ENCODE measurements around the gene LRMDA. TPM values are rescaled to one million over a fixed set of nuclear protein-coding genes. Genes with fewer than 3 reads are reported as not detected.

The LRMDA gene
- total RNA-seq, 4 donors from 2014 or later: 1.4 to 23.1 (median 3.6) TPM

DNA sequence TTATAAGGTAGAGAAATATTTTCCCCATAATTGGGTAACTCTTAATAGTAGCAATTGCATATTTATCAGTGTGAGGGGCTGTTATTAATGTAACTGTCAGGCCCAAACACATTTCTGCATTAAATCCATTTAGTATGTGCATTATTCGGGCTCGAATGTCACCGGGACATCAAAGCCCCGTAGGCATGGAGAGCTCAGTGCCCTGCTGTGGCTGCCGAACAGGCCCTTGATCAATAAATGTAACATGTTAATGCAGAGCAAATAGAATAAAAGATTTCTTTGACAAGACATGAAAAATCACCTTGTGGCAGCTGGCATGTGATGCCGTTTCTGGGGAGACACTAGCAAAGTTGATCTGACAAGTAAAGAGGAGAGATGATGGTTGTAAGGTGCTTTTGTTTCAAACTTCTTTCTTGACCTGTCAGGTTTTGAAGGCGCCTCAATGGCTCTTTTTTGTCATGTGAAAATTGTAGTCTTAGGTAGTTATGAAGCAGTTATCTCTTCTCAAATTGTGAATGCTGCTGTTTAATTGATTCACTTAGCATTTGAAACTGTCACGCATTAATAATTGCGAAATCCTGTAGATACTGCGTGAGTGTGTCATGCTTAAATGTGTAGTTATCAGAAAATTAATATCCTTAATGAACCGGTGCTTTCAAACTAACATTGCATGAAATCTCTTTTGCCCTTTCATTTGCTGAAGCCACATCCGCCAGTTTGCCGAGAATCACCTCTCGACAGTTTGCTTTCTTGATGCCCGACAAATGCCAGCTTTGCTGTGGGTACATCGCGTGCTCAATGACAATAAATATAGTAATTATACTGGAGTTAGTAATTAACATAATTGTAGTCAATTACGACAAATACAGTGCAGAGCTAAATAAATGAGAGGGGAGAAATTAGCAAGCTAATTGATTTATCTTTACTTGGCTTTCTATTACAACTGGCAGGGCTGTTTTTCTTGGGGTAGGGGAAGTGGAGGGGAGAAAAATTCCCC, 19.5 kb downstream of the LRMDA start:
- H3K27ac ChIP-seq: no peak overlapping the region
- no peaks in the 10 kb centered on the region for H3K9me3 ChIP-seq
- no peaks in the 10 kb centered on the region for H3K4me1 ChIP-seq
- DNase-seq: no peak
- TF ChIP-seq, protein P1, sequence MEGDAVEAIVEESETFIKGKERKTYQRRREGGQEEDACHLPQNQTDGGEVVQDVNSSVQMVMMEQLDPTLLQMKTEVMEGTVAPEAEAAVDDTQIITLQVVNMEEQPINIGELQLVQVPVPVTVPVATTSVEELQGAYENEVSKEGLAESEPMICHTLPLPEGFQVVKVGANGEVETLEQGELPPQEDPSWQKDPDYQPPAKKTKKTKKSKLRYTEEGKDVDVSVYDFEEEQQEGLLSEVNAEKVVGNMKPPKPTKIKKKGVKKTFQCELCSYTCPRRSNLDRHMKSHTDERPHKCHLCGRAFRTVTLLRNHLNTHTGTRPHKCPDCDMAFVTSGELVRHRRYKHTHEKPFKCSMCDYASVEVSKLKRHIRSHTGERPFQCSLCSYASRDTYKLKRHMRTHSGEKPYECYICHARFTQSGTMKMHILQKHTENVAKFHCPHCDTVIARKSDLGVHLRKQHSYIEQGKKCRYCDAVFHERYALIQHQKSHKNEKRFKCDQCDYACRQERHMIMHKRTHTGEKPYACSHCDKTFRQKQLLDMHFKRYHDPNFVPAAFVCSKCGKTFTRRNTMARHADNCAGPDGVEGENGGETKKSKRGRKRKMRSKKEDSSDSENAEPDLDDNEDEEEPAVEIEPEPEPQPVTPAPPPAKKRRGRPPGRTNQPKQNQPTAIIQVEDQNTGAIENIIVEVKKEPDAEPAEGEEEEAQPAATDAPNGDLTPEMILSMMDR (IDR thresholded peaks at IDR 0.05): no peak
- no peak for TF ChIP-seq POLR2A (IDR thresholded peaks at IDR 0.05)
- H3K27me3 ChIP-seq: no peaks in the 10 kb centered on the region
- H3K4me3 ChIP-seq: no peak overlapping the region
- no peaks in the 10 kb centered on the region for H3K36me3 ChIP-seq

DNA sequence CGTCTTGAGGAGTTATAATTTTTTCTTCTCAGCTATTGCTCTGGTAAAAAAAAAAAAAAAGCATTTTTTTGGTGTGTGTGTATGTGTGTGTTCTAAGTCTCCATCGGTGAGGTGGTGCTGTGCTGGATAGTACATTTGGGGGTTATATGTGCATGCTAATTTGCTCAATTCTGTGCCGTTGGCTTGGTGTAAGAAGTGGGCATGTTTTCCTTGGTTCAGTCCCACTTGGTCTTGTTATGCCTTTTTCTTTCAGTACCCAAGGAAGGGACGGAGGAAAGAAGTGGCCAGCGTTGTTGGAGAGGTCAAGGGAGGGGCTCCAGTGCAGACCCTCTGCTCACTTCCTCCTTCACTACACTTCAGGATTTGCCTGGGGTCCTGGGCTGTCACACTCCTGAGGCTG, 20.4 kb downstream of the LRMDA start:
- no peaks in the 10 kb centered on the region for H3K36me3 ChIP-seq
- H3K9me3 ChIP-seq: no peaks in the 10 kb centered on the region
- DNase-seq: no peak
- peak overlapping the region in 1 of 4 donors; percentile 11 for H3K4me3 ChIP-seq
- no peaks in the 10 kb centered on the region for H3K27me3 ChIP-seq
- H3K4me1 ChIP-seq: no peaks in the 10 kb centered on the region
- TF ChIP-seq, protein P1 (IDR thresholded peaks at IDR 0.05): no peak
- TF ChIP-seq POLR2A (IDR thresholded peaks at IDR 0.05): no peak
- H3K27ac ChIP-seq: no peak overlapping the region

DNA sequence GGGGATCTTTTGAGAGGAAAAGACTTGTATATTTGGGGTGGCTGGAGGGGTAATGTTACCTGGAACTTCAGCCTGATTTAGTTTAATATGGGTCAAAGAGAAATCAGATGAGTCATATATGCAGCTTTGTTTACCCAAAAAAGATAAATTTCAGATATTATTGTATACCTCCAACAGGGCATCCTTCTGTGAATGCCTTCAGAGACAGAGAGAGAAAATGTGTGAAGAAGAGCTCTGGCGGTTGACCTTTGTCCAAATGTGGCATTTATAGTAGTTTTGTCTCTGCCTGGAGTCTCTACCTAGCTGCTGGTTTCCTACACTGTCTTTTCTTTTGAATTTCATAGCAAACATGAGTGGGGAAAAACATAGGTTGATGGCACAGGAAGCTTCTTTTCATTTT, 21.6 kb downstream of the LRMDA start:
- no peaks in the 10 kb centered on the region for H3K9me3 ChIP-seq
- no peaks in the 10 kb centered on the region for H3K4me1 ChIP-seq
- no peak for DNase-seq
- H3K27ac ChIP-seq: no peak overlapping the region
- TF ChIP-seq POLR2A (IDR thresholded peaks at IDR 0.05): no peak
- TF ChIP-seq, protein P1 (IDR thresholded peaks at IDR 0.05): no peak
- H3K4me3 ChIP-seq: no peak overlapping the region
- H3K27me3 ChIP-seq: no peaks in the 10 kb centered on the region
- no peaks in the 10 kb centered on the region for H3K36me3 ChIP-seq

- H3K36me3 ChIP-seq: no peaks in the 10 kb centered on the region
- no peaks in the 10 kb centered on the region for H3K4me1 ChIP-seq
- H3K27me3 ChIP-seq: no peaks in the 10 kb centered on the region
- H3K9me3 ChIP-seq: no peaks in the 10 kb centered on the region
- DNase-seq: no peak
- no peak overlapping the region for H3K27ac ChIP-seq
- H3K4me3 ChIP-seq: no peak overlapping the region
- TF ChIP-seq POLR2A (IDR thresholded peaks at IDR 0.05): no peak
- TF ChIP-seq, protein P1 (IDR thresholded peaks at IDR 0.05): no peak
Observed at GRCh38 chr10:75456122-75456521, 24.7 kb downstream of the LRMDA start.

DNA sequence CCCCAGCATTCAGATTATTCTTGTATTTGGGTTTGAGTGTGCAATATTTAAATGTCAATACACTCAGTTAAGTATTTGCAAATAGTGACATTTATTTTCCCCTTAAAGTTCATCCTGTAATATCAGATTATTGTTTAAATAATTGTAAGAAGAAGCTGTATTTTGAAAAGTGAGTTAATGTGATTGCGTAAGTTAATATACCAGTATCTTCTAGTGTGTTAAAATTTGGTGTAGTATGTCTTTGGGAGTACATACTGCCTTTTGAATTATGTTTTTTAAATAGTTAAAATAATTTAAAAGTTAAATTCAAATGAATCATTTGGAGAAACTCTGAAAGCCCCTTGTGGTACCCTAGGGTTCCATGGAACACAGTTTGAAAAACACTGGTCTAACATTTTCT, 28.6 kb downstream of the LRMDA start:
- no peak for TF ChIP-seq POLR2A (IDR thresholded peaks at IDR 0.05)
- TF ChIP-seq, protein P1 (IDR thresholded peaks at IDR 0.05): no peak
- Histone ChIP-seq H3K4me1 (no peaks in the 10 kb centered on the region), H3K9me3 (no peaks in the 10 kb centered on the region), H3K4me3 (no peak overlapping the region), H3K36me3 (no peaks in the 10 kb centered on the region), H3K27ac (no peak overlapping the region), H3K27me3 (no peaks in the 10 kb centered on the region)
- no peak for DNase-seq
